GM12878 (cell line): ENCODE data around the gene KLHL5. TPM values are rescaled to one million over a fixed set of nuclear protein-coding genes. Genes with fewer than 3 reads are reported as not detected.
A peak's percentile ranks its signal among the peaks of the same experiment; 100 is the strongest.

Source experiments
- BRCA1 ChIP-seq: IDR thresholded peaks from 2 replicates; pipeline ENCODE4 v1.6.1; 2011; ENCODE audit warnings: low read depth, low read length, improper control_type of control experiment
- EED ChIP-seq: sonication (generic); IDR thresholded peaks from 2 replicates; pipeline ENCODE4 v1.6.1; 2016; ENCODE audit warnings: antibody characterized with exemption, low read depth
- EGR1 ChIP-seq, 2 experiments: IDR thresholded peaks; 1 replicate in 1 of 2; 2 replicates in 1 of 2; pipeline ENCODE4 v1.6.1; 2011 to 2012; ENCODE audit warnings: low read depth in 2 of 2, low read length in 2 of 2, borderline replicate concordance in 1 of 2, mild to moderate bottlenecking in 1 of 2, moderate library complexity in 1 of 2
- ELK1 ChIP-seq: IDR thresholded peaks from 2 replicates; pipeline ENCODE4 v1.6.1; 2012; ENCODE audit warnings: low read depth, low read length, improper control_type of control experiment
- ETV6 ChIP-seq, 2 experiments: fragments of 450-650 bp in 1 of 2; IDR thresholded peaks in 1 of 2; conservative IDR thresholded peaks in 1 of 2; 2 replicates each; pipeline ENCODE4 v1.6.1; 2014; ENCODE audit warnings: antibody characterized with exemption in 1 of 2, borderline replicate concordance in 1 of 2, low read depth in 1 of 2, mild to moderate bottlenecking in 1 of 2, moderate library complexity in 1 of 2
- FOXM1 ChIP-seq: IDR thresholded peaks from 2 replicates; pipeline ENCODE4 v1.6.1; 2012; ENCODE audit warnings: low read depth, mild to moderate bottlenecking, inconsistent platforms, low read length, moderate library complexity
- GATAD2B ChIP-seq: fragments of 450-650 bp; conservative IDR thresholded peaks from 2 replicates; pipeline ENCODE4 v1.6.1; 2017; ENCODE audit warnings: low read depth, mild to moderate bottlenecking, moderate library complexity
- HCFC1 ChIP-seq: fragments of 150-350 bp; IDR thresholded peaks from 2 replicates; pipeline ENCODE4 v1.6.1; 2014; ENCODE audit warnings: low read length
- JUND ChIP-seq: IDR thresholded peaks from 2 replicates; pipeline ENCODE4 v1.6.1; 2012; ENCODE audit warnings: low read depth, mild to moderate bottlenecking, low read length, improper control_type of control experiment, moderate library complexity
- KDM1A ChIP-seq: fragments of 200-600 bp; sonication (generic); IDR thresholded peaks from 2 replicates; pipeline ENCODE4 v1.6.1; 2016; ENCODE audit warnings: borderline replicate concordance
- MAX ChIP-seq: IDR thresholded peaks from 2 replicates; pipeline ENCODE4 v1.6.1; 2012; ENCODE audit warnings: low read depth, low read length, improper control_type of control experiment
- MEF2A ChIP-seq: IDR thresholded peaks from 2 replicates; pipeline ENCODE4 v1.6.1; 2011; ENCODE audit warnings: low read depth, mild to moderate bottlenecking, low read length, moderate library complexity; ENCODE audit not compliant: insufficient read depth
- MTA3 ChIP-seq: IDR thresholded peaks from 2 replicates; pipeline ENCODE4 v1.6.1; 2012; ENCODE audit warnings: low read length, inconsistent platforms, borderline replicate concordance
- NRF1 ChIP-seq: conservative IDR thresholded peaks from 2 replicates; pipeline ENCODE4 v1.6.1; 2011; ENCODE audit warnings: mild to moderate bottlenecking, low read depth, low read length, improper control_type of control experiment
- PKNOX1 ChIP-seq: fragments of 450-650 bp; IDR thresholded peaks from 2 replicates; pipeline ENCODE4 v1.6.1; 2016; ENCODE audit warnings: mild to moderate bottlenecking
- POLR2A ChIP-seq: IDR thresholded peaks from 2 replicates; pipeline ENCODE4 v1.6.1; 2011; ENCODE audit warnings: low read depth, mild to moderate bottlenecking, low read length
- PRDM15 ChIP-seq: fragments of 450-650 bp; formaldehyde crosslinking; IDR thresholded peaks from 2 replicates; pipeline ENCODE4 v1.4.0; 2020; ENCODE audit warnings: mild to moderate bottlenecking, moderate library complexity
- RBBP5 ChIP-seq: fragments of 200-600 bp; sonication (generic); conservative IDR thresholded peaks from 2 replicates; pipeline ENCODE4 v1.6.1; 2016
- RUNX3 ChIP-seq: IDR thresholded peaks from 2 replicates; pipeline ENCODE4 v1.6.1; 2012; ENCODE audit warnings: low read length, inconsistent platforms
- SMC3 ChIP-seq: IDR thresholded peaks from 2 replicates; pipeline ENCODE4 v1.6.1; 2011; ENCODE audit warnings: low read length, improper control_type of control experiment, borderline replicate concordance
- SREBF1 ChIP-seq: IDR thresholded peaks from 2 replicates; pipeline ENCODE4 v1.6.1; 2012; ENCODE audit warnings: mild to moderate bottlenecking, low read length
- SRF ChIP-seq, 2 experiments: IDR thresholded peaks; 2 replicates each; pipeline ENCODE4 v1.6.1; 2011; ENCODE audit warnings: low read depth in 2 of 2, low read length in 2 of 2, mild to moderate bottlenecking in 1 of 2, moderate library complexity in 1 of 2
- TCF3 ChIP-seq: IDR thresholded peaks from 2 replicates; pipeline ENCODE4 v1.6.1; 2012; ENCODE audit warnings: low read depth, mild to moderate bottlenecking, low read length, borderline replicate concordance; ENCODE audit not compliant: insufficient read depth
- TCF7 ChIP-seq: IDR thresholded peaks from 2 replicates; pipeline ENCODE4 v1.6.1; 2014; ENCODE audit warnings: antibody characterized with exemption, borderline replicate concordance
- ZNF207 ChIP-seq: fragments of 450-650 bp; IDR thresholded peaks from 2 replicates; pipeline ENCODE4 v1.6.1; 2014; ENCODE audit warnings: antibody characterized with exemption, mild to moderate bottlenecking, borderline replicate concordance
- ZNF274 ChIP-seq: IDR thresholded peaks from one replicate; pipeline ENCODE4 v1.8.0; 2011; ENCODE audit not compliant: insufficient read length, insufficient read depth
- ZSCAN29 ChIP-seq: fragments of 450-650 bp; IDR thresholded peaks from 2 replicates; pipeline ENCODE4 v1.6.1; 2017; ENCODE audit warnings: mild to moderate bottlenecking, moderate library complexity
- polyA plus RNA-seq, 11 experiments: library from polyadenylated mRNA; depleted of rRNA in 4 of 11; unstranded in 6 of 11; stranded (reverse) in 5 of 11; fragments of >200 nt; fragmentation: Nextera tagmentation in 4 of 11; fragmentation: Illumina TruSeq in 1 of 11; extraction: Ambion mirVana in 4 of 11; extraction: Trizol in 1 of 11; gene quantifications; 1 replicate in 1 of 11; 2 replicates in 10 of 11; pipeline versions ENCODE4 v1.2.1 to v1.2.3, GENCODE V29; 2011 to 2016; ENCODE audit warnings: inconsistent platforms in 2 of 11, missing spikeins in 2 of 11, low read depth in 1 of 11
- total RNA-seq, 4 experiments: library from RNA; depleted of rRNA in 3 of 4; stranded (reverse); fragments of >200 nt in 3 of 4; fragmentation: Illumina TruSeq in 1 of 4; extraction: Trizol in 1 of 4; gene quantifications; 2 replicates each; pipeline versions ENCODE4 v1.2.1 to v1.2.3, GENCODE V29; 2013 to 2021

The KLHL5 gene
- total and polyA plus RNA-seq, 10 of the 15 experiments (the other 5 are each of a cell fraction or from before 2014, with no cell fraction given): 4.7 to 27.3 (median 12.6) TPM

DNA sequence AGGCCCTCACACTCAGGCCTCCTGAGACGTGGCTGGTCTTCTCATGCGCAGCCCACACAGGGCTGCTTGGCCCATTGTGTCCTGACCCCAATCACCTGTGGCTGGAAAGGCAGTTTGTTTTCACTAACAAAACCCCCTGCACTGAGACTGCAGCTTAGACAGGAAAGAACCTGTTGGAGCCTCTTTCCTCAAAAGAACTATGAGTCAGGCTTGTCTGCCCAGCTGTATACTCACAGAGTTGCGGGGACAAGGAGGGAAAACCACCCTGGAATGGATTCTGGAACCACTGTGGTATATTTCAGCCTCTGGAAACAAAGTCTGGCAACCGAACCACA is 24.6 kb upstream of the KLHL5 start (continued):
- TF ChIP-seq PRDM15 (CRISPR knock-in tag): no peak
- no peak for TF ChIP-seq PKNOX1
- TF ChIP-seq GATAD2B: 0 out of 2 replicates have a peak, but pooled peaks have one; percentile 24
- TF ChIP-seq JUND: no peak
- peak; percentile 27; the same call in 1 of the 2 replicates for TF ChIP-seq RUNX3
- no peak for TF ChIP-seq HCFC1
- no peak for TF ChIP-seq KDM1A
- TF ChIP-seq MEF2A: no peak
- no peak for TF ChIP-seq SRF (IDR thresholded peaks at IDR 0.05; ENCODE audit: low read depth in 2 of 2, low read length in 2 of 2)
- TF ChIP-seq ZNF207: no peak
- no peak for TF ChIP-seq MTA3
- TF ChIP-seq NRF1: no peak
- no peak for TF ChIP-seq ELK1
- TF ChIP-seq FOXM1: no peak
- TF ChIP-seq TCF3: no peak
- TF ChIP-seq POLR2A: 0 out of 2 replicates have a peak, but pooled peaks have one; percentile 14
- TF ChIP-seq ETV6 (conservative IDR thresholded peaks at IDR 0.05 in 1 of 2, IDR thresholded peaks at IDR 0.05 in 1 of 2; ENCODE audit: borderline replicate concordance in 1 of 2, low read depth in 1 of 2): 0 out of 4 replicates have a peak, but pooled peaks of 1 of the 2 experiments have one; percentile 10
- no peak for TF ChIP-seq RBBP5
- TF ChIP-seq BRCA1: no peak
- TF ChIP-seq ZSCAN29: no peak
- TF ChIP-seq ZNF274: no peak
- no peak for TF ChIP-seq EGR1 (IDR thresholded peaks at IDR 0.05; ENCODE audit: borderline replicate concordance in 1 of 2, low read depth in 2 of 2, low read length in 2 of 2)
- no peak for TF ChIP-seq MAX
- 0 out of 2 replicates have a peak, but pooled peaks have one; percentile 48 for TF ChIP-seq EED
- TF ChIP-seq SMC3: no peak
- no peak for TF ChIP-seq SREBF1
- no peak for TF ChIP-seq TCF7
